Activated T-cell treated with anti-CD3 and anti-CD28 coated beads, Interleukin-2, amount 50 U/mL, for 48 hours (primary cell): ENCODE measurements around the gene MASP1.
"Not testable (repeated sequence)": the region's sequence is repeated elsewhere in the genome, so short reads cannot be mapped to it uniquely, and the experiment has no call there.

Source experiments
- DNase-seq, 2 experiments: peaks; one replicate each; pipeline ENCODE4 v3.0.0-alpha.2; 2020

The MASP1 gene

GRCh38 chr3:187215460-187215859, 76.1 kb downstream of the MASP1 start:
- no peak for DNase-seq

- no peak for DNase-seq
Measured at GRCh38 chr3:187213616-187214015, 77.9 kb downstream of the MASP1 start.

GRCh38 chr3:187212705-187213104, 78.8 kb downstream of the MASP1 start:
- DNase-seq = no peak

GRCh38 chr3:187212196-187212545, 79.4 kb downstream of the MASP1 start:
- no peak for DNase-seq

- no peak for DNase-seq
Measured at GRCh38 chr3:187211532-187212195, 79.9 kb downstream of the MASP1 start.

- DNase-seq = no peak
Measured at GRCh38 chr3:187210545-187211327, 80.8 kb downstream of the MASP1 start.

GRCh38 chr3:187210091-187210490, 81.4 kb downstream of the MASP1 start:
- no peak for DNase-seq

GRCh38 chr3:187209491-187209890, 82.0 kb downstream of the MASP1 start:
- DNase-seq = no peak

- no peak for DNase-seq
Measured at GRCh38 chr3:187208159-187208558, 83.4 kb downstream of the MASP1 start.

GRCh38 chr3:187207624-187208023, 83.9 kb downstream of the MASP1 start:
- DNase-seq = no peak

GRCh38 chr3:187207062-187207461, 84.5 kb downstream of the MASP1 start:
- DNase-seq = no peak

GRCh38 chr3:187205683-187206082, 85.9 kb downstream of the MASP1 start:
- DNase-seq = no peak

- not testable (repeated sequence) for DNase-seq
Measured at GRCh38 chr3:187199463-187200050, 92.0 kb downstream of the MASP1 start.

- no peak for DNase-seq
Measured at GRCh38 chr3:187198490-187198889, 93.0 kb downstream of the MASP1 start.

- no peak for DNase-seq
Measured at GRCh38 chr3:187197335-187197649, 94.2 kb downstream of the MASP1 start, which contains the start of gene RTP1. Gene RTP1 (plus strand): TSS chr3:187197486. CDS start chr3:187197516, 30 bp downstream.

- no peak for DNase-seq
Measured at GRCh38 chr3:187196573-187197334, 94.8 kb downstream of the MASP1 start.

- DNase-seq = no peak
Measured at GRCh38 chr3:187193181-187193580, 98.4 kb downstream of the MASP1 start.

- DNase-seq = no peak
Measured at GRCh38 chr3:187191271-187191670, 100.3 kb downstream of the MASP1 start.

GRCh38 chr3:187188931-187189330, 102.6 kb downstream of the MASP1 start:
- DNase-seq = no peak

- DNase-seq = no peak
Measured at GRCh38 chr3:187186801-187187421, 104.6 kb downstream of the MASP1 start.

- DNase-seq = no peak
Measured at GRCh38 chr3:187186375-187186774, 105.2 kb downstream of the MASP1 start.

- DNase-seq = no peak
Measured at GRCh38 chr3:187185759-187186158, 105.8 kb downstream of the MASP1 start.
